Calu3 (cell line): ENCODE data around the gene RHCG. TPM values are rescaled to one million over a fixed set of nuclear protein-coding genes. Genes with fewer than 3 reads are reported as not detected.

Source experiments
- BruUV-seq: library from RNA; stranded (reverse); fragments of 400-500 nt; replicated peaks from 2 replicates; lab custom pipeline; 2021; lab: Mats Ljungman, UMichigan
- CTCF ChIA-PET: fragments of 300-600 bp; sonication (Branson Sonifier 250); formaldehyde crosslinking; loops from one replicate; lab custom pipeline; 2022; ENCODE audit warnings: antibody characterized with exemption; lab: Charles Lee
- DNase-seq: peaks from one replicate; pipeline ENCODE4 v3.0.0; 2022
- H3K27ac Mint-ChIP-seq: one replicate; pipeline ENCODE4 v1.8.0; 2022; ENCODE audit warnings: mixed read lengths; ENCODE audit not compliant: unreplicated experiment
- H3K27me3 Mint-ChIP-seq: one replicate; pipeline ENCODE4 v1.8.0; 2022; ENCODE audit warnings: mixed read lengths; ENCODE audit not compliant: unreplicated experiment
- H3K36me3 Mint-ChIP-seq: one replicate; pipeline ENCODE4 v1.8.0; 2022; ENCODE audit warnings: mild to moderate bottlenecking, moderate library complexity, mixed read lengths; ENCODE audit not compliant: insufficient read depth, unreplicated experiment
- H3K4me1 Mint-ChIP-seq: one replicate; pipeline ENCODE4 v1.8.0; 2022; ENCODE audit warnings: mild to moderate bottlenecking, low read depth, mixed read lengths; ENCODE audit not compliant: unreplicated experiment
- H3K4me3 Mint-ChIP-seq: one replicate; pipeline ENCODE4 v1.8.0; 2022; ENCODE audit warnings: mild to moderate bottlenecking, low read depth, moderate library complexity, mixed read lengths; ENCODE audit not compliant: unreplicated experiment
- H3K9me3 Mint-ChIP-seq: one replicate; pipeline ENCODE4 v1.8.0; 2022; ENCODE audit warnings: low read depth, mixed read lengths; ENCODE audit not compliant: unreplicated experiment
- intact Hi-C: fragments of 100-400 bp; cut with micrococcal nuclease; formaldehyde crosslinking; loops from one replicate; pipeline ENCODE4 v1.10.0; 2022; ENCODE audit not compliant: unreplicated experiment
- total RNA-seq: library from RNA; stranded (reverse); gene quantifications from 2 replicates; pipeline ENCODE4 v1.2.3, GENCODE V29; 2022
- TF ChIP-seq, protein P1 (sequence below): fragments of 200-600 bp; IDR thresholded peaks from one replicate; pipeline ENCODE4 v1.8.0; 2022; ENCODE audit warnings: antibody characterized with exemption; ENCODE audit not compliant: unreplicated experiment

Gene RHCG
- total RNA-seq, 1 experiment from 2014 or later = 0.59 TPM

DNA sequence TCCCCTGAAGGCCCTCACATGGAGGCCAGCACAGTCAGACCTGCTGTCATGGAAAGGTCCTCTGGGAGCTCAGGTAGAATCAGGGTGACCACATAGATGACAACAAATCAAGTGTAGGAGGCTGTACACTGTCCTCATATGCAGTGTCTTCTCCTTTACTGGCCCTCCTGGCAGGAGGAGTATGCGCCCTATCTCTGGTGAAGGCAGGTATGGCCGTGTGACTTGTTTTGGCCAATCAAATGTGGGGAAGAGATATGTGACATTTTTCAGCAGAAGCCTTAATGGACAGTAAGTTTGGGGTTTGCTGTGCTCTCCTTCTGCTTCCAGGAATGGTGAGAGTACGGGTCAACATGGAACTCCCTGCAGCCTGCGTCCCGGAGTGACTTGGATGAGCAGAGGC lies 69.9 kb downstream of the RHCG start:
- Mint-ChIP-seq H3K4me1 (peaks cover 25% of the 10 kb centered on the region), H3K27ac (no peak overlapping the region), H3K36me3 (peaks cover 6% of the 10 kb centered on the region), H3K4me3 (no peak overlapping the region), H3K27me3 (peaks cover 30% of the 10 kb centered on the region), H3K9me3 (no peaks in the 10 kb centered on the region)
- DNase-seq = no peak
- intact Hi-C loops = no loop called here
- no TSS peak for BruUV-seq
- CTCF ChIA-PET = no interaction called here
- TF ChIP-seq, protein P1, sequence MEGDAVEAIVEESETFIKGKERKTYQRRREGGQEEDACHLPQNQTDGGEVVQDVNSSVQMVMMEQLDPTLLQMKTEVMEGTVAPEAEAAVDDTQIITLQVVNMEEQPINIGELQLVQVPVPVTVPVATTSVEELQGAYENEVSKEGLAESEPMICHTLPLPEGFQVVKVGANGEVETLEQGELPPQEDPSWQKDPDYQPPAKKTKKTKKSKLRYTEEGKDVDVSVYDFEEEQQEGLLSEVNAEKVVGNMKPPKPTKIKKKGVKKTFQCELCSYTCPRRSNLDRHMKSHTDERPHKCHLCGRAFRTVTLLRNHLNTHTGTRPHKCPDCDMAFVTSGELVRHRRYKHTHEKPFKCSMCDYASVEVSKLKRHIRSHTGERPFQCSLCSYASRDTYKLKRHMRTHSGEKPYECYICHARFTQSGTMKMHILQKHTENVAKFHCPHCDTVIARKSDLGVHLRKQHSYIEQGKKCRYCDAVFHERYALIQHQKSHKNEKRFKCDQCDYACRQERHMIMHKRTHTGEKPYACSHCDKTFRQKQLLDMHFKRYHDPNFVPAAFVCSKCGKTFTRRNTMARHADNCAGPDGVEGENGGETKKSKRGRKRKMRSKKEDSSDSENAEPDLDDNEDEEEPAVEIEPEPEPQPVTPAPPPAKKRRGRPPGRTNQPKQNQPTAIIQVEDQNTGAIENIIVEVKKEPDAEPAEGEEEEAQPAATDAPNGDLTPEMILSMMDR = no peak

DNA sequence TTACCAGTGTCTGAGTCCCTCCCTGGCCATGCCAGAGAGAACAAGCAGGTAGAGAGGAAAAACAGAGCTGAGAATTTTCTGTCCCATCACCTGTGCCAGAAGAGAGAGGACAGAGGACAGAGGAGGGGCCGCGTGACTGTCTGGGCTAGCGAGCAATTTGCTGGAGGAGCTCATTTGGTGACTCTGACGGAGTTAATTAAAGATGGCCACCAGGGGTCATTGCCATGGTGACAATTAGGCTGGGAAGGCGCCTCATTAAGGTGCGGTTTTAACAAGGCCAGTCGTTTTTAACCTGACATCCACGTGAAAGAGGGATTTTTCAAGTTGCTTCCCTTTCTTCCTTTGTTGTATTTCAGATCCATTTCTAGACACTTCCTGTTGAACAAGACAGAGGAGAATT lies 72.4 kb downstream of the RHCG start:
- peaks cover 9% of the 10 kb centered on the region for H3K4me1 Mint-ChIP-seq
- no peak overlapping the region for H3K4me3 Mint-ChIP-seq
- H3K36me3 Mint-ChIP-seq = no peaks in the 10 kb centered on the region
- intact Hi-C loops = no loop called here
- no peak for DNase-seq
- BruUV-seq = no TSS peak
- no peak overlapping the region for H3K27ac Mint-ChIP-seq
- CTCF ChIA-PET = interaction anchor here (0.7 kb wide), 1 partner anchor 34 kb away, joined by 7 read pairs; no protein-coding TSS in a partner anchor
- H3K27me3 Mint-ChIP-seq = peaks cover 55% of the 10 kb centered on the region
- TF ChIP-seq, protein P1 = no peak
- no peaks in the 10 kb centered on the region for H3K9me3 Mint-ChIP-seq

Other genes starting within 250 kb of the RHCG start
- gene POLG, start 161.8 kb downstream of the RHCG start, total RNA-seq = 83.6 and 92.3 TPM in 2 replicates
- gene TICRR, start 78.9 kb upstream of the RHCG start, total RNA-seq = 41.7 and 45.2 TPM in 2 replicates
- gene KIF7, start 158.9 kb upstream of the RHCG start, total RNA-seq = 1.4 and 1.7 TPM in 2 replicates
- gene PLIN1, start 182.8 kb upstream of the RHCG start, total RNA-seq = 0.35 and 0.37 TPM in 2 replicates
- gene PEX11A, start 194.2 kb upstream of the RHCG start, total RNA-seq = 6.7 and 8.0 TPM in 2 replicates
- gene WDR93, start 194.2 kb upstream of the RHCG start, total RNA-seq = not detected in 2 replicates